Cardiac muscle cell (in vitro differentiated cells and primary cell): ENCODE results near the gene LSG1. TPM values are rescaled to one million over a fixed set of nuclear protein-coding genes. Genes with fewer than 3 reads are reported as not detected.

ENCODE experiments used
- DNase-seq, 2 donors: peaks; one replicate each; pipeline versions ENCODE4 v3.0.0 to v3.0.0-alpha.2; 2010 to 2017; ENCODE audit warnings: low read depth in 1 of 2, low spot score in 1 of 2
- H3K27ac ChIP-seq: fragments of 200-600 bp; sonication (generic); 2 replicates; pipeline ENCODE4 v1.5.1; 2016
- H3K27me3 ChIP-seq: fragments of 200-600 bp; sonication (generic); 2 replicates; pipeline ENCODE4 v1.6.0; 2016; ENCODE audit warnings: control low read depth
- H3K36me3 ChIP-seq: fragments of 200-600 bp; sonication (generic); 2 replicates; pipeline ENCODE4 v1.5.1; 2016; ENCODE audit warnings: control low read depth
- H3K4me1 ChIP-seq: fragments of 200-600 bp; sonication (generic); 2 replicates; pipeline ENCODE4 v1.8.1; 2017; ENCODE audit warnings: low read depth, mild to moderate bottlenecking, mixed run types
- H3K4me3 ChIP-seq: fragments of 200-600 bp; sonication (generic); 2 replicates; pipeline ENCODE4 v1.5.1; 2016; ENCODE audit warnings: mild to moderate bottlenecking
- H3K9me3 ChIP-seq: fragments of 200-600 bp; sonication (generic); 2 replicates; pipeline ENCODE4 v1.5.1; 2017; ENCODE audit warnings: low read depth, mild to moderate bottlenecking, control low read depth
- CTCF ChIP-seq: IDR thresholded peaks from 2 replicates; pipeline ENCODE4 v1.5.1; 2012; ENCODE audit warnings: low read depth, mild to moderate bottlenecking, low read length
- polyA plus RNA-seq: library from polyadenylated mRNA; unstranded; fragments of >200 nt; fragmentation: Nextera tagmentation; extraction: Ambion mirVana; gene quantifications from 2 replicates; pipeline ENCODE4 v1.2.1, GENCODE V29; 2016
- total RNA-seq: library from RNA; depleted of rRNA; stranded (reverse); fragments of >200 nt; gene quantifications from 2 replicates; pipeline ENCODE4 v1.2.3, GENCODE V29; 2016

LSG1 gene
- total and polyA plus RNA-seq, 2 experiments from 2014 or later = 15.7 to 20.3 TPM

GRCh38 chr3:194638991-194639605 is 32.9 kb downstream of the LSG1 start:
- H3K4me3 ChIP-seq = no peak overlapping the region
- no peaks in the 10 kb centered on the region for H3K27me3 ChIP-seq
- no peaks in the 10 kb centered on the region for H3K9me3 ChIP-seq
- no peak for DNase-seq
- H3K36me3 ChIP-seq = peaks cover 5% of the 10 kb centered on the region
- no peak for TF ChIP-seq CTCF
- H3K27ac ChIP-seq = no peak overlapping the region
- peaks cover 4% of the 10 kb centered on the region for H3K4me1 ChIP-seq

GRCh38 chr3:194637541-194638400 is 34.2 kb downstream of the LSG1 start:
- Histone ChIP-seq H3K9me3 (no peaks in the 10 kb centered on the region), H3K36me3 (peaks cover 5% of the 10 kb centered on the region), H3K4me3 (no peak overlapping the region), H3K27me3 (no peaks in the 10 kb centered on the region), H3K4me1 (peaks cover 4% of the 10 kb centered on the region), H3K27ac (no peak overlapping the region)
- TF ChIP-seq CTCF = no peak
- no peak for DNase-seq

GRCh38 chr3:194637066-194637465 is 34.9 kb downstream of the LSG1 start:
- DNase-seq = no peak
- H3K27ac ChIP-seq = peak overlapping the region; percentile 28
- H3K9me3 ChIP-seq = no peaks in the 10 kb centered on the region
- peaks cover 5% of the 10 kb centered on the region for H3K36me3 ChIP-seq
- TF ChIP-seq CTCF = no peak
- no peak overlapping the region for H3K4me3 ChIP-seq
- H3K27me3 ChIP-seq = no peaks in the 10 kb centered on the region
- H3K4me1 ChIP-seq = peaks cover 3% of the 10 kb centered on the region

- no peaks in the 10 kb centered on the region for H3K36me3 ChIP-seq
- H3K4me3 ChIP-seq = peak within 1 kb of the TSS; percentile 64
- peak; percentile 85 to 91 for DNase-seq
- H3K27ac ChIP-seq = peak within 1 kb of the TSS; percentile 53
- peak; percentile 50 for TF ChIP-seq CTCF
- no peaks in the 10 kb centered on the region for H3K4me1 ChIP-seq
- H3K27me3 ChIP-seq = no peaks in the 10 kb centered on the region
- no peaks in the 10 kb centered on the region for H3K9me3 ChIP-seq
These were observed 38.5 kb downstream of the LSG1 start, which contains the start of gene TMEM44 for GRCh38 chr3:194633349-194634004. TSS of gene TMEM44 (minus strand) at chr3:194633419. CDS start at chr3:194633215, 204 bp downstream.

- H3K27me3 ChIP-seq = no peaks in the 10 kb centered on the region
- no peaks in the 10 kb centered on the region for H3K4me1 ChIP-seq
- H3K4me3 ChIP-seq = peak overlapping the region; percentile 64
- no peak for TF ChIP-seq CTCF
- no peaks in the 10 kb centered on the region for H3K9me3 ChIP-seq
- DNase-seq = peak in 1 of 2 donors; percentile 51
- peaks cover 5% of the 10 kb centered on the region for H3K36me3 ChIP-seq
- peak overlapping the region; percentile 53 for H3K27ac ChIP-seq
These were observed 39.1 kb downstream of the LSG1 start for GRCh38 chr3:194632809-194633348.
